Measurements from ENCODE around the gene OSBPL1A.

DNA sequence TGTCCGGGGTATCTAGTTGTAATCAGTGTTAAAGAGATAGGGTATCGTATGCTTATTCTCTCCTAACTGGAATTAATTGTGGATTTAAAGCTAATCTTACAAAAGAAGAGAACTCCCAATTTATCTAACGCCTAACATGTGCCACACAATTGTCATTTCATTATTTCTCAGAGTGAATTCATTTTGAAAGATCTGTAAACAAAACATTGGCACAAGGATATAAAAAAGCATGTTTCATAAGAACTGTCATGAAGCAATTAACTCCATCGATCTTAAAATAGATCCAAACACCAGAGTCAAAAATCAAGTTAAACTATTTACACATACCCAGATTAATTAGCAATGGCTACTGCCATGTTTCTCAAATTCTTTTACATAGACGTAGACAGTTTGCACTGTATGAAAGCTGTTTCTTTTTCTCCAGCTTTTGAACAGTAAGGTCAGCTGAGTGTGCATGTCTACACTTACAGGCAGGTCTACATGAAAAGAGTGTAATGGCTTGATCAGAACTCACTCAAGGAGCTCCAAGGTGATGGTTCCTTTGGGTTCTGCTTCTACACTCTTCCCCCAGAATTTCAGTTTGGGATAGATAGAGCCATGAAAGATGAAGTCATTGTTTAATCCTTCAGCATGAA lies 220.0 kb downstream of the OSBPL1A start:
- TF ChIP-seq, protein P1, sequence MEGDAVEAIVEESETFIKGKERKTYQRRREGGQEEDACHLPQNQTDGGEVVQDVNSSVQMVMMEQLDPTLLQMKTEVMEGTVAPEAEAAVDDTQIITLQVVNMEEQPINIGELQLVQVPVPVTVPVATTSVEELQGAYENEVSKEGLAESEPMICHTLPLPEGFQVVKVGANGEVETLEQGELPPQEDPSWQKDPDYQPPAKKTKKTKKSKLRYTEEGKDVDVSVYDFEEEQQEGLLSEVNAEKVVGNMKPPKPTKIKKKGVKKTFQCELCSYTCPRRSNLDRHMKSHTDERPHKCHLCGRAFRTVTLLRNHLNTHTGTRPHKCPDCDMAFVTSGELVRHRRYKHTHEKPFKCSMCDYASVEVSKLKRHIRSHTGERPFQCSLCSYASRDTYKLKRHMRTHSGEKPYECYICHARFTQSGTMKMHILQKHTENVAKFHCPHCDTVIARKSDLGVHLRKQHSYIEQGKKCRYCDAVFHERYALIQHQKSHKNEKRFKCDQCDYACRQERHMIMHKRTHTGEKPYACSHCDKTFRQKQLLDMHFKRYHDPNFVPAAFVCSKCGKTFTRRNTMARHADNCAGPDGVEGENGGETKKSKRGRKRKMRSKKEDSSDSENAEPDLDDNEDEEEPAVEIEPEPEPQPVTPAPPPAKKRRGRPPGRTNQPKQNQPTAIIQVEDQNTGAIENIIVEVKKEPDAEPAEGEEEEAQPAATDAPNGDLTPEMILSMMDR (IDR thresholded peaks at IDR 0.05) = no peak
- TF ChIP-seq POLR2A (IDR thresholded peaks at IDR 0.05) = no peak

Measured in heart left ventricle (tissue), 13 donors.